Glutamatergic neuron (in vitro differentiated cells): ENCODE measurements around the gene TMEM191C. TPM values are rescaled to one million over a fixed set of nuclear protein-coding genes. Genes with fewer than 3 reads are reported as not detected.
"Not testable (repeated sequence)": the region's sequence is repeated elsewhere in the genome, so short reads cannot be mapped to it uniquely, and the experiment has no call there.

ENCODE experiments used
- DNase-seq: peaks from one replicate; pipeline ENCODE4 v3.0.0; 2022
- H3K27ac Mint-ChIP-seq: one replicate; pipeline ENCODE4 v1.8.0; 2020; ENCODE audit warnings: mild to moderate bottlenecking, mixed read lengths, inconsistent platforms; ENCODE audit not compliant: unreplicated experiment
- H3K27me3 Mint-ChIP-seq: one replicate; pipeline ENCODE4 v1.8.0; 2020; ENCODE audit warnings: mild to moderate bottlenecking, moderate library complexity, mixed read lengths, inconsistent platforms; ENCODE audit not compliant: unreplicated experiment
- H3K36me3 Mint-ChIP-seq: one replicate; pipeline ENCODE4 v1.8.0; 2020; ENCODE audit warnings: mild to moderate bottlenecking, mixed read lengths, inconsistent platforms; ENCODE audit not compliant: unreplicated experiment
- H3K4me1 Mint-ChIP-seq: one replicate; pipeline ENCODE4 v1.8.0; 2020; ENCODE audit warnings: mild to moderate bottlenecking, low read depth, mixed read lengths, inconsistent platforms; ENCODE audit not compliant: unreplicated experiment
- H3K4me3 Mint-ChIP-seq: one replicate; pipeline ENCODE4 v1.8.0; 2020; ENCODE audit warnings: mild to moderate bottlenecking, mixed read lengths, inconsistent platforms; ENCODE audit not compliant: unreplicated experiment
- H3K9me3 Mint-ChIP-seq: one replicate; pipeline ENCODE4 v1.8.0; 2020; ENCODE audit warnings: mild to moderate bottlenecking, moderate library complexity, mixed read lengths, inconsistent platforms; ENCODE audit not compliant: unreplicated experiment
- total RNA-seq: library from RNA; stranded (reverse); fragmentation: NEBNext Ultra II Directional; extraction: Animal tissue kit (Norgen Biotek cat#: 25700); gene quantifications from one replicate; pipeline ENCODE4 v1.2.1, GENCODE V29; 2021; ENCODE audit not compliant: unreplicated experiment

The TMEM191C gene
- total RNA-seq, 1 donor from 2014 or later = 11.5 TPM

DNA sequence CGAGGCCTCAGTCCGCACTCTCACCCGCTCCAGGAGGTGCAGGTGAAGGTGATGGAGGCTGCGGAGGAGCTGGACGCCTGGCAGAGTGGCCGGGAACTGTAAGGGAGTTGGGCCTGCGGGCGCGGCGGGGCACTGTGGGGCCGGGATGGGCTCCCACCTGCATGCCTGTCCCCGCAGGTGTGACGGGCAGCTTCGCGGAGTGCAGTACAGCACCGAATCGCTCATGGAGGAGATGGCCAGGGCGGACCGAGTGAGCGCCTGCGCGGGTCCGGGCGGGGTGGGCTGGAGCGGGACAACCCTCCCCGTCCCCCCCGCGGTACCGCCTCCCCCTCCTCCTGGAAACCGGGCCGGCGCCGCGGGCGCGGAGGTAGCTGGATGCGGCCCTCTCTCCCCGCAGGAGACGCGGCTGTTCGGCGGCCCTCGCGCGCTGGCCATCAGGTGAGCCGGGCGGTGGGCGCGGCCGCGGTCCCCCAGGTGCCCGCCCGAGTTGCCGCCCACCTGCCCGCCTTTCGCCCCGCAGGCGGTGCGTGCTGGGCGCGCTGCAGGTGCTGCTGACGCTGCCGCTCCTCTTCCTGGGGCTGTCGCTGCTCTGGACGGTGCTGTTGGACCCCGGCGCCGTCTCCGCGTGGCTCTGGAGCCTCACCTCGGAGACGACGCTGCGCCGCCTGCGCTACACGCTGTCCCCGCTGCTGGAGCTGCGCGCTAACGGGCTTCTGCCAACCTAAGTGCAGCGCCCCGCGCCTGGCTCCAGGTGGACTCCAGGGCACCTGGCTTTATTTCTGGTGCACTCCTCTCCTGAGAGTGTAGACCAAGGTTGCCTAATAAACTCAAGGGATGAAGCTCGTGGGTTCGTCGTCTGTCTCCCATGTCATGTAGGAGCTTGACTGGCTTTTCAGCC lies 2.2 kb downstream of the TMEM191C start:
- H3K36me3 Mint-ChIP-seq, H3K27ac Mint-ChIP-seq, H3K27me3 Mint-ChIP-seq, H3K9me3 Mint-ChIP-seq, H3K4me1 Mint-ChIP-seq, DNase-seq, H3K4me3 Mint-ChIP-seq: not testable (repeated sequence)

DNA sequence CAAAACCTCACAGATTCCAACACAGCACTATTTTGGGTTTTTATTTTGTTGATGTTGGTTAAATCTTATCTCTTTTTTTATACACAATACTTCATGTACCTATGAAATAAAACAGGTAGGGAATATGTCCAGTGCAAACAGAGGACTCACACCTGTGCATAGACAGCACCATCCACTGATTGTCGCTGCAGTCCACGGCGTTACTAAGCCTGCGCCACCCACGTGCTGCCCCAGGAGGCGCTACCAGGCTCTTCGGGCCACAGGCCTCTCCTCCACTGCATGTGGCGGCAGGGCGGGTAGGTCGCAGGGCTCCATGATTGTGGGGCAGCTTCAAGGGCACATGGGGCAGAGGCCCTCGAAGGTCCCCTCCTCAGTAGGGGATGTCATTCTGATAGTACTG lies 5.8 kb downstream of the TMEM191C start:
- not testable (repeated sequence) for H3K36me3 Mint-ChIP-seq, H3K27ac Mint-ChIP-seq, H3K4me1 Mint-ChIP-seq, DNase-seq, H3K4me3 Mint-ChIP-seq, H3K9me3 Mint-ChIP-seq, H3K27me3 Mint-ChIP-seq

DNA sequence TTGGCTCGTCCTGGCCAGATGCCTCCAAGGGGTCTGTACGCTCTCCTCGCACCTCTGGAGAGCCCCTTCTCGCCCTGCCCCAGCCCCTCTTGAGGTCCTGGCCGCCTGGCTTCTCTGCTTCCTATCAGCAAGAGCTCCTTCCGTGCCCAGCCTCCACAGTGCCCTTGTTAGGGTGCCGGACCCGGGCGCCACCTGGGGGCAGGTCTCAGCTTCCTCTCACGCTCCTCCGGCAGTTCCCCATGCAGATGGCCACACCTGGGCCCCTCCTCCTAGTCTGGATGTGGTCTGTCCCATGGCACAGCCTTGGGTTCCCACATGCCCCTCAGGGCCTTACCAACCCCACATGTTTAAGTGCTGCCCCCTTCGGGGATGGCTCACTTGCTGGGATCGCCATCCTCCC lies 6.5 kb downstream of the TMEM191C start:
- not testable (repeated sequence) for H3K36me3 Mint-ChIP-seq, H3K9me3 Mint-ChIP-seq, H3K27me3 Mint-ChIP-seq, DNase-seq, H3K27ac Mint-ChIP-seq, H3K4me1 Mint-ChIP-seq, H3K4me3 Mint-ChIP-seq

DNA sequence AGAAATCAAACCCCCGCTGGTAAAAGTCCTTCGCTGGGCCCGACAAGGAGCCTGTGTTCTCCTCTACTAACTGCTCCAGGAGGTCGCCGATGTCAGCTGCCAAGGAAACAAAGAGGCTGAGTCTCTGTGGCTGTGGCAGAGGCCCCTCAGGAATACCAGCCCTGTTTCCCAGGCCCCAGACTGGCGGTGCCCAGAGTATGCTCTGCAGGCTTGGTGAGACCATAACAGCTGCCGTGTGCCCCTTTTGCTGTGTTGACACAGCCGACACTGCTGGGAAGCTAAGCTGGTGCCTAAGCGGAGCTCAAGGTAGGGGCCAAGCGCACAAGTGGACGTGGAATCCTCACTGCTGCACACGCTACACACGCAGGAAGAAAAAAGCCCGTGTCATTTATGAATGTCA lies 16.9 kb downstream of the TMEM191C start:
- DNase-seq, H3K27me3 Mint-ChIP-seq, H3K27ac Mint-ChIP-seq, H3K36me3 Mint-ChIP-seq, H3K4me1 Mint-ChIP-seq, H3K9me3 Mint-ChIP-seq, H3K4me3 Mint-ChIP-seq: not testable (repeated sequence)

DNA sequence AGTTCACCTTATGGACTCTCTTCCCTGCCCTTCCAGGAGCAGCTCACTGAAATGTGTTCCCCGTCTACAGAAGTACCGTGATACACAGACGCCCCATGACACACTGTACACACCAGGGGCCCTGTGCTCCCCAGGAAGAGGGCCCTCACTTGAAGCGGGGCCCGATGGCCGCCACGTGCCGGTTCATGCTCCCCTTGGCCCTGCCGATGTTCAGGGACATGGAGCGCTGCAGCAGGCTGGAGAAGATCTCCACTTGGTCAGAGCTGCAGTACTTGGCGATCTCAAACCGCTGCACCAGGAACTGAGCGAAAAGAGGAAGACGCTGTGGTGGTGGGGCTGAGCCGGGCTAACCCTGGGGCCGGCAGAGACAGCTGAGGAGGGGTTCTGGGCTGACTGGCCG lies 20.5 kb downstream of the TMEM191C start:
- not testable (repeated sequence) for H3K4me3 Mint-ChIP-seq, H3K27ac Mint-ChIP-seq, H3K36me3 Mint-ChIP-seq, H3K9me3 Mint-ChIP-seq, DNase-seq, H3K4me1 Mint-ChIP-seq, H3K27me3 Mint-ChIP-seq

DNA sequence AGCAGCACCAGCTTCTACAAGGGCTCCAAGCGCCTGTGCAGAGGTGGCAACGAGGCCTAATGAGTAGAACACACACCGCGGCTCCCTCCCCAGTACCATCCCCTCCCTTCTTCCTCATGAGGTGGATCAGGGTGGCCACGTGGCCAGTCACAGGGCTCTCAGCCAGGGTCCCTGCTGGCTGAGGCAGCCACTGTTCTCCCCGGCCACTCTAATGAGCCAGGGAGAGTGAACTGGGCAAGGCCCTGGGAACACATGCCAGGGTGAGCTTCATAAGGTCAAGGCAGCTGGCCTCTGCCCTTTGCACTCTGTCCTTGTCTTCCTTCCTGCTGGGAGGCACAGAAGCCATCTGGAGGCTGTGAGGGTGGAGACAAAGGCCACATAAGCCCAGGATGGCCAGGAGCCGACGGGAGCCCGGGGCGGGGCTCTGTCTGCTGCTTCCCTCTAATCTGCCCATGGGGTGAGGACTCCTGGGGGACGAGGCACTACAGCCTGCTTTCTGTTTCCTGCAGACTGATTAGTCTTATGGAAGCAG lies 22.0 kb downstream of the TMEM191C start:
- not testable (repeated sequence) for H3K9me3 Mint-ChIP-seq, H3K4me3 Mint-ChIP-seq, H3K36me3 Mint-ChIP-seq, H3K4me1 Mint-ChIP-seq, H3K27me3 Mint-ChIP-seq
- peak; percentile 15 for DNase-seq
- peak overlapping the region; percentile 72 for H3K27ac Mint-ChIP-seq

DNA sequence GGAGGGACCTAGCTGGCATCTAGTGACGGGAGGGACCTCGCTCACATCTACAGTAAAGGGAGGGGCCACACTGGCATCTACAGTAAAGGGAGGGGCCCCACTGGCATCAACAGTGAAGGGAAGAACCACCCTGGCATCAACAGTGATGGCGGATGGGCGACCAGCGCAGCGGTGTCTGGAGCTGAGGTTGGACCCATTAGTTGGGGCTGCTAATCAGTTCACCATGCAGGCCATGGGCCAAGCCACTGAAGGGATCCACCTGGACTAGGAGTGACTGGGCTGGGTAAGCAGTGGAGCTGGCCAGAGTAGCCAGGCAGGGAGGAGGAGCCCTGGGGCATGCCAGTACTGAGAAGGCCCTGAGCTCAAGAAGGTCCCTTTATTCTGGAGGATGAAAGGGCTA lies 23.4 kb downstream of the TMEM191C start:
- not testable (repeated sequence) for H3K4me1 Mint-ChIP-seq, H3K36me3 Mint-ChIP-seq, DNase-seq, H3K27me3 Mint-ChIP-seq, H3K27ac Mint-ChIP-seq, H3K4me3 Mint-ChIP-seq, H3K9me3 Mint-ChIP-seq

DNA sequence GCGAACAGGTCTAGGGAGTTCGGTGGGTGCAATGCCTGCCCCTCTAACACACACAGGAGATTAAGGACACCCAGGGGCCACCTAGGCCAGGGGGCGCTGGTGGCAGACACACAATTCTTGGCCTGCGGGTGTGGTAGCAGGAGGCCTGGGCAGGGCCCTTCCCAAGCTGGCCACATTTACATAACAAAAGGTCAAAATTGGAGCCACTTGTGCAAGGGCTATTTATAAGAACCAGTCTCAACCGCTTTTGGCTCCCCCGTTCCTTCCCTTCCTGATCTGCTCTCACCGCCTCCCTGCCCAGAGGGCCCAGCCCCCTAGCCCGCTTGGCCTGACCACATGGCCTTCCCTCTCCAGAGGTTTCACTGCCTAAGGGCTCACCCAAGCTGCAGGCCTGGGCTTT lies 25.1 kb downstream of the TMEM191C start:
- H3K9me3 Mint-ChIP-seq = not testable (repeated sequence)

DNA sequence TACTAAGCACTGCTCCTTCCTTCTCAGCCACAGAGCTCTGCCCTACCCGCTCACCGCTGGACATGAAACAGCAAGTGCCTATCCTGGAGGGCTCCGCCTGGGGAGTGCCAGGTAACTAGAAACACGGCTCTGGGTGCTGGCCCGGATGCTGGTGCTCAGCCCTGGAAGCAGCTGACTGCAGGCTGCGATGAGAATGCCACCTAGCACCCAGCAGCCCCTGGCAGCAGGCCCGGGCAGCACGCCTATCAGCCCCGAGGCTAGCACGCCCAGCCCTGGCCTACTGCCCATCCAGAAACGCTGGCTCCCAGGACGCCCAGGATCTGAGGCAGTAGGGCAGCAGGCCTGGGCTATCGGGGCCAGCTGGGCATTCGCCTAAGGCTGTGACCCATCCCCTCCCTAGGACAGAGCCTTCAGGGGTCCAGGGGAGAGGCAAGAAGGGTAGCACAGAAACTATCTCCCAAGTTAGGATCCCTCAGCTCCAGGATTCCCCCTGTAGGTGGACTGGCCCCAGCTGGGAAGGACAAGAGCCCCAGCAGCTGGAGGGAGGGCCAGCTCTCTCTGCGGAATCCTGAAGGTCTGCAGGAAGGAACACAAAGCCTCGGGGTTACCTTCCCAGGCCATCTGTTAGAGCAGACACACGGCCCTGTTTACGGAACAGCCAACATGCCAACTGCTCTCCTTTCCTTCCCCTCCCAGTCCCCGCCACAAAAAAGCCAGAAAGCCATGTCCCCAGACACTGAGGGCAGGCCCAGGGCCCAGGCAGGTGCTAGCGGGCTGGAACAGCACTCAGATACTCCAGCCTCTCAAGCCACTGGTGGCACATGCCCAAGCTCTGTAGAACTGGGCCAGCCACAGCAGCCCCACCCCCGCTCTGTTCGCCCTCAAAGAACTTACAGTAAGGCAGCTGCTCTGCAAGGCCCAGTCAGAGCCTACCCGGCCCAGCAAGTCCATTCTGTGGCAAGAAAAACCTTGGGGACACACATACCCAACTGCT lies 26.9 kb downstream of the TMEM191C start:
- H3K27me3 Mint-ChIP-seq, H3K4me3 Mint-ChIP-seq, DNase-seq, H3K36me3 Mint-ChIP-seq, H3K4me1 Mint-ChIP-seq, H3K9me3 Mint-ChIP-seq, H3K27ac Mint-ChIP-seq: not testable (repeated sequence)

More for the DNA sequence above, 25.1 kb downstream of the TMEM191C start:
- not testable (repeated sequence) for H3K27me3 Mint-ChIP-seq, H3K36me3 Mint-ChIP-seq, H3K4me1 Mint-ChIP-seq, H3K27ac Mint-ChIP-seq, H3K4me3 Mint-ChIP-seq, DNase-seq

DNA sequence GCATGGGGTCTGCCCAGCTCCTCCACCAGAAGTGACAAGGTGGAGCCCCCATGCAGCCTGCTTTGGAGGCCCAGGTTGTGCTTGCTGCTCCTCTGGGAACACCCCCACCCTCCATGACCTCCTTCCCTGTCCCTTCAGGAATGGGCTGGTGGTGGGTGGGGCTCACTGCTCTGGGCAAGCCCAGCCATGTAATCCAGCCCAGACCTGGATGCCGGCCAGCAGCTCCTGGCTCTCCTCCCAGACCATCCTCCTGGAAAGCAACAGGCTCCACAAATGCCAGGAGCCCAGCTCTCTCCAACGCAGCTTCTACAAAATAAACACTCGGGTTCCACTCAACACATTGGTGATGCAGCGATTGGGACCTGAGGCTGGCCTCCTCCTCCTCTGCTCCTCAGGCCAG lies 30.8 kb downstream of the TMEM191C start:
- not testable (repeated sequence) for H3K9me3 Mint-ChIP-seq, DNase-seq, H3K4me3 Mint-ChIP-seq, H3K27ac Mint-ChIP-seq, H3K36me3 Mint-ChIP-seq, H3K27me3 Mint-ChIP-seq, H3K4me1 Mint-ChIP-seq

DNA sequence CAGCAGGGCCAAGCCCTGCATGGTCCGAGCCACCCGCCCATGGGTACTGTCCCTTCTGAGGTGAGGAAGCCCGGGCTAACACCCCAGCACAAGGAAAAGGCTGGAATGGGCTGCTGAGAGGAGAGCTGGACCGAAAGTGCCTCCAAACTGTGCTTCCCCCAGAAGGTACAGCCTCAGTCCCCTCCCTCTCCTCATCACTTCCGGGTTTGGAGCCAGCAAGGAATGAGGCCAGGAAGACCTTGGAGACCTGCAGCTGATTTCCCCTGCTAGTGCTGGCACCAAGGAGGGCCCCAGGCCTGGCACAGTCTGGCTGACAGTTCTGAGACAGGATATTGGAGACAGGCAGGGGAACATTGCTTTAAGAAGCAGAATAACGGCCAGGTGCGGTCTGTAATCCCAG lies 31.3 kb downstream of the TMEM191C start:
- not testable (repeated sequence) for H3K36me3 Mint-ChIP-seq, H3K4me1 Mint-ChIP-seq, H3K27ac Mint-ChIP-seq, H3K27me3 Mint-ChIP-seq, DNase-seq, H3K9me3 Mint-ChIP-seq, H3K4me3 Mint-ChIP-seq
